Measurements from ENCODE around the gene IQSEC1. TPM values are rescaled to one million over a fixed set of nuclear protein-coding genes. Genes with fewer than 3 reads are reported as not detected.

The IQSEC1 gene
- total and polyA plus RNA-seq, 9 of the 15 experiments (the other 6 are each of a cell fraction or from before 2014, with no cell fraction given): 0.56 to 39.0 (median 6.8) TPM

DNA sequence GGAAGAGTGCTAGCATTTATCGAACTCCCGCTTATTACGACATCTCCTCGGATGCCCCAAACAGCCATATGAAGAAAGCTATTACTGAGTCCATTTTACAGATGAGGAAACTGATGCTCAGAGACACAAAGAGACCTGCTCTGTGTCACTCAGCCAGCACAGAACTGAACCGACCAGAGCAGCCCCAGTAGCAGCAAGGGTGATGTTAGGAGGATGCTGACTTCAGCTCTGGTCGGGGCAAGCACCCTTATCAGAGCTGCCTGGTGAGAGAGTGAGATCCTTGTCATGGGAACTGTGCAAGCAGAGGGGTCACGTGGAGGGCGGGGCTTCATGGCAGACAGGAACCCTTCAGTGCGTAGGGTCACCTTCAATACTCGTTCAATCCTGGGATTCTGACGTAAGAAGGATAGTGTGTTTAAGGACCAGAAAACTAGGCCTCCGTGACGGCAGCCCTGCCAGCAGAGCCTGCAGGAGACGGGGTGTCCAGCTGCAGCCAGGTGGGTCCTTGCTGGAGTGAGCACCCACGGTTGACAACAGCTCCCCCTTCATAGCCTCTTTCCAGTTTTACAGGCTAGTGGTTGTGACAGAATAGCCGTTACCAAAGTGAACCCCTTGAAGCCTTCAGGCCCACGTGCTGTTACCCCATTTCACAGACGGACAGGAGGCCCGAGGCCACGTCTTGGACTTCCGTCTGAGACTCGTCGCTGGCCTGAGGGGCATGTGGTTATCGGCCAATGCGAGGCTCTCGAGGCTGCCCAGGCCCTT is 12.0 kb upstream of the IQSEC1 start:
- BruUV-seq (replicated peaks): no TSS peak
- Histone ChIP-seq H3K9ac (ENCODE audit: insufficient read depth in 1 of 2, low read depth in 2 of 2, low read length in 2 of 2) (peak overlapping the region in 1 of 2 experiments; percentile 74; a peak in 2 of 4 replicates), H3K79me2 (ENCODE audit: control insufficient read depth, insufficient read depth, low read length) (no peaks in the 10 kb centered on the region), H3K27ac (ENCODE audit: extremely low read depth, low read depth, low read length) (no peak overlapping the region), H3K9me3 (replicated peaks; ENCODE audit: control insufficient read depth, insufficient read depth, low read depth, low read length) (0 out of 2 replicates have a peak, but pooled peaks cover 1% of the 10 kb centered on the region), H3K36me3 (ENCODE audit: control insufficient read depth, insufficient read depth, low read length) (no peaks in the 10 kb centered on the region), H4K20me1 (replicated peaks; ENCODE audit: control insufficient read depth, insufficient read depth, low read length) (peaks cover 23% of the 10 kb centered on the region), H3K4me2 (ENCODE audit: insufficient read depth, low read length) (peak overlapping the region; percentile 48; the same call in 1 of the 2 replicates), H3K9me1 (ENCODE audit: control insufficient read depth, insufficient read depth, low read length) (no peaks in the 10 kb centered on the region), H3K27me3 (ENCODE audit: control insufficient read depth in 2 of 2, insufficient read depth in 2 of 2, low read length in 2 of 2) (peaks cover 13 to 37% of the 10 kb centered on the region in 2 experiments; a peak in 4 of 5 replicates), H2AFZ (ENCODE audit: low read depth, low read length) (peak overlapping the region; percentile 61), H3K4me1 (replicated peaks in 1 of 2; ENCODE audit: control insufficient read depth in 2 of 2, insufficient read depth in 2 of 2, low read length in 2 of 2) (peaks cover 16 to 38% of the 10 kb centered on the region in 2 experiments; a peak in 4 of 5 replicates), H3K4me3 (no peak overlapping the region)
- POLR2A ChIA-PET: interaction anchor here (0.6 to 0.7 kb wide), 2 partner anchors 20 to 1241 kb away, joined by 3 read pairs; no protein-coding TSS in a partner anchor
- ATAC-seq (peak; percentile 70), DNase-seq (ENCODE audit: extremely low read depth in 1 of 4, low spot score in 3 of 4) (peak; percentile 54 to 74 (median 68)), FAIRE-seq (peak; percentile 49)
- in situ Hi-C loops (cut with MboI) (loop anchor here (5.0 kb wide), 1 partner anchor 377 kb away; no protein-coding TSS in a partner anchor), intact Hi-C loops (cut with micrococcal nuclease) (no loop called here)
- WGBS (ENCODE audit: insufficient coverage, low coverage, missing lambda C conversion rate): 38% methylated on average over 25 of the region's 26 CpGs
- CTCF ChIA-PET (ENCODE audit: low intra/inter-chr PET ratio): no interaction called here
- 0 out of 2 replicates have a peak, but pooled peaks have one; percentile 26 for TF ChIP-seq CREB3 (tag; conservative IDR thresholded peaks at IDR 0.05; ENCODE audit: low read depth)
- TF ChIP-seq ZNF354B (CRISPR knock-in tag; IDR thresholded peaks at IDR 0.05): no peak
- peak; percentile 70 for TF ChIP-seq TOE1 (IDR thresholded peaks at IDR 0.05; ENCODE audit: borderline replicate concordance)
- TF ChIP-seq TOE1 (CRISPR knock-in tag; IDR thresholded peaks at IDR 0.05; ENCODE audit: borderline replicate concordance, low read depth): 0 out of 2 replicates have a peak, but pooled peaks have one; percentile 19
- TF ChIP-seq ZNF561 (CRISPR knock-in tag; conservative IDR thresholded peaks at IDR 0.05): no peak
- peak; percentile 41; the same call in 1 of the 2 replicates for TF ChIP-seq SOX6 (IDR thresholded peaks at IDR 0.05)
- peak in 1 of 2 experiments; percentile 47; a peak in 1 of 4 replicates for TF ChIP-seq MAZ (CRISPR knock-in tag; conservative IDR thresholded peaks at IDR 0.05 in 1 of 2, IDR thresholded peaks at IDR 0.05 in 1 of 2)
- peak; percentile 70 to 88; a peak in 3 of 4 replicates for TF ChIP-seq KDM1A (IDR thresholded peaks at IDR 0.05)
- peak; percentile 80 for TF ChIP-seq KLF1 (tag; IDR thresholded peaks at IDR 0.05)
- no peak for TF ChIP-seq NR2C1 (IDR thresholded peaks at IDR 0.05)
- TF ChIP-seq NR2C1 (tag; IDR thresholded peaks at IDR 0.05): peak; percentile 69
- TF ChIP-seq ELF4 (CRISPR knock-in tag; IDR thresholded peaks at IDR 0.05): no peak
- TF ChIP-seq RBM25 (IDR thresholded peaks at IDR 0.05; ENCODE audit: low read depth, low read length, severe bottlenecking): peak; percentile 85
- no peak for TF ChIP-seq ARID3B (CRISPR knock-in tag; IDR thresholded peaks at IDR 0.05; ENCODE audit: borderline replicate concordance)
- peak; percentile 70 for TF ChIP-seq MEIS2 (IDR thresholded peaks at IDR 0.05; ENCODE audit: partially characterized antibody)
- peak; percentile 64 for TF ChIP-seq MYC (IDR thresholded peaks at IDR 0.05; ENCODE audit: low read depth, low read length)
- no peak for TF ChIP-seq MYC (CRISPR knock-in tag; IDR thresholded peaks at IDR 0.05; ENCODE audit: borderline replicate concordance, low read depth)
- peak; percentile 90 for TF ChIP-seq CEBPB (tag; IDR thresholded peaks at IDR 0.05)
- no peak for TF ChIP-seq POU5F1 (IDR thresholded peaks at IDR 0.05; ENCODE audit: borderline replicate concordance, low read depth, low read length, partially characterized antibody)
